Activated CD4-positive, CD25-positive, alpha-beta regulatory T cell treated with anti-CD3 and anti-CD28 coated beads, Interleukin-2, amount 50 U/mL, for 72 hours (primary cell): Measurements from ENCODE around the gene ASAP3.

Experiments used
- DNase-seq: peaks from one replicate; pipeline ENCODE4 v3.0.0; 2021

Gene ASAP3

GRCh38 chr1:23477359-23478144, 6.4 kb downstream of the ASAP3 start:
- no peak for DNase-seq

GRCh38 chr1:23475641-23476040, 8.3 kb downstream of the ASAP3 start:
- no peak for DNase-seq

- no peak for DNase-seq
These were observed 8.8 kb downstream of the ASAP3 start for GRCh38 chr1:23475134-23475628.

- no peak for DNase-seq
These were observed 10.8 kb downstream of the ASAP3 start for GRCh38 chr1:23473037-23473800.

GRCh38 chr1:23472351-23473036, 11.5 kb downstream of the ASAP3 start:
- DNase-seq: no peak

GRCh38 chr1:23471473-23472075, 12.4 kb downstream of the ASAP3 start:
- no peak for DNase-seq

GRCh38 chr1:23470282-23471070, 13.5 kb downstream of the ASAP3 start:
- no peak for DNase-seq

- no peak for DNase-seq
These were observed 14.5 kb downstream of the ASAP3 start for GRCh38 chr1:23469372-23469982.

- DNase-seq: no peak
These were observed 17.5 kb downstream of the ASAP3 start for GRCh38 chr1:23466423-23466989.

- no peak for DNase-seq
These were observed 20.7 kb downstream of the ASAP3 start for GRCh38 chr1:23463286-23463685.

GRCh38 chr1:23462766-23463165, 21.2 kb downstream of the ASAP3 start:
- DNase-seq: no peak

- DNase-seq: no peak
These were observed 22.9 kb downstream of the ASAP3 start for GRCh38 chr1:23461050-23461449.

GRCh38 chr1:23460519-23460918, 23.5 kb downstream of the ASAP3 start:
- no peak for DNase-seq

GRCh38 chr1:23459338-23459757, 24.6 kb downstream of the ASAP3 start:
- DNase-seq: no peak

- no peak for DNase-seq
These were observed 27.8 kb downstream of the ASAP3 start for GRCh38 chr1:23456226-23456625.

- no peak for DNase-seq
These were observed 30.5 kb downstream of the ASAP3 start for GRCh38 chr1:23453455-23454000.

- DNase-seq: no peak
These were observed 32.0 kb downstream of the ASAP3 start for GRCh38 chr1:23452011-23452411.

- no peak for DNase-seq
These were observed 32.5 kb downstream of the ASAP3 start for GRCh38 chr1:23451441-23451840.

- DNase-seq: no peak
These were observed 33.1 kb downstream of the ASAP3 start for GRCh38 chr1:23450894-23451293.

- DNase-seq: no peak
These were observed 34.0 kb downstream of the ASAP3 start for GRCh38 chr1:23449958-23450357.

- DNase-seq: no peak
These were observed 34.7 kb downstream of the ASAP3 start for GRCh38 chr1:23449306-23449705.
